ENCODE measurements around the gene GYG2. TPM values are rescaled to one million over a fixed set of nuclear protein-coding genes. Genes with fewer than 3 reads are reported as not detected.
"Not testable (repeated sequence)": the region's sequence is repeated elsewhere in the genome, so short reads cannot be mapped to it uniquely, and the experiment has no call there.

Gene GYG2
- polyA plus RNA-seq, 3 donors, result 13.6 to 441 (median 34.3) TPM

DNA sequence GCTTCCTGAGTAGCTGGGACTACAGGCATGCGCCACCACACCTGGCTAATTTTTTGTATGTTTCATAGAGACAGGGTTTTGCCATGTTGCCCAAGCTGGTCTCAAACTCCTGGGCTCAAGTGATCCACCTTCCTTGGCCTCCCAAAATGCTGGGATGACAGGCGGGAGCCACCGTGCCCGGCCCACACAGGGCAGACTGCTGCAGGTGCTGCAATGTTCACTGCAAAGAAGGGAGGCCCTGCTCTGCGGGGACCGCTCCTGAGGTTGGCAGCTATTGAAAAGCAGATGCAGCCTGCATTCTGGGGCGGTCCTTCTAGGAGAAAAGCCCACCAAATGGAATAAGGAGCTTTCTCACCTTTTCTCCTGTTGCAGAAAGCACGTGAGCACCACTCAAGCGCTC, 95.4 kb downstream of the GYG2 start:
- H3K27ac ChIP-seq (ENCODE audit: low read depth, low read length), result no peak overlapping the region
- WGBS, 3 donors, result 93 to 98% (median 95%) methylated on average over 9 of the region's 9 CpGs

DNA sequence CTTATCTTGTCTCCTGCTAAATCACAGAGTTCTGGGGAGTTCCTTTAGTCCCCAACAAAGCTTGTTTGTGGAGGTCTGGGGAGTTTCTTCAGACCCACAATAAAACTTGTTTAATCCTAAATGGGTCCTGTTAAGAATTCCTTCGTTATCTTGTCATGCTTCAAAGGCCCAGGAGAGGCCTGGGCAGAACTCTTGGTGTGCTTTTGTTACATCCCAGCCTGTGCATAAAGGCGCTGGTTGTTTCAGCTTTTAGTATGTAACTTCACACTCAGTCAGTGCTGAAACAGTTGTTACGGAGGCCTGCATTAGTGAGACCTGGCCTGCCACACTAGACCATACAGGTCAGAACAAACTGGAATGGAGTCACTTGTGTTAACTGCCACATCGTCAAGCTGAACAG, 97.5 kb downstream of the GYG2 start:
- WGBS, 3 donors, result 91 to 94% (median 93%) methylated on average over 4 of the region's 4 CpGs
- H3K27ac ChIP-seq (ENCODE audit: low read depth, low read length), result not testable (repeated sequence)

DNA sequence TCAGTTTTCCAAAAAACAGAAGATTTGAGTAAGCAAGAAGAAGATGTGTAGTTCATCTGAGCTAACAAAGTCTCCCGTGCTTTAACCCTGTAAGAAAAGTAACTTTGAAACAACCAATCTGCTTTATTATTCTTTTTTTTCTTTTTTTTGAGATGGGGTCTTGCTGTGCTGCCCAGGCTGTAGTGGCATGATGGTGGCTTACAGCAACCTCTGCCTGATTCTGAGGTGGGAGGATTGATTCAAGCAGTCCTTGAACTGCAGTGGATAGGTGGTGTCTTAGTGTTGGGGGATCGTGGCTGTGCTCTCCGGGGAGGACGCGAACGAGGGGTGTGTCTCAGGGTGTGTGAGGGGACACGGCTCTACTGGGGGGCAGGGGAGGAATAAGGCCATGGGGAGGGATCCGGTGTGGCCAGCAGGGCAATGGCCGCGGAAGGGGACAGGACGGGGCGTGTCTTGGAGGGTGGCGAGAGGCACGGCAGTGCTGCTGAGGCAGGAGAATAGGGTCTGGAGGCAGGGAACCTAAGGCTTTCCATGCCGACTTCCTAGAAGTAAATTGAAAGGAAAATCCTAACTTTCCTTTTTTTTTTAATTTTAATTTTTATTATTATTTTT, 98.0 kb downstream of the GYG2 start:
- H3K27ac ChIP-seq (ENCODE audit: low read depth, low read length), result no peak overlapping the region
- 95 to 98% (median 97%) methylated on average over 8 to 15 of the region's 15 CpGs for WGBS, 3 donors

DNA sequence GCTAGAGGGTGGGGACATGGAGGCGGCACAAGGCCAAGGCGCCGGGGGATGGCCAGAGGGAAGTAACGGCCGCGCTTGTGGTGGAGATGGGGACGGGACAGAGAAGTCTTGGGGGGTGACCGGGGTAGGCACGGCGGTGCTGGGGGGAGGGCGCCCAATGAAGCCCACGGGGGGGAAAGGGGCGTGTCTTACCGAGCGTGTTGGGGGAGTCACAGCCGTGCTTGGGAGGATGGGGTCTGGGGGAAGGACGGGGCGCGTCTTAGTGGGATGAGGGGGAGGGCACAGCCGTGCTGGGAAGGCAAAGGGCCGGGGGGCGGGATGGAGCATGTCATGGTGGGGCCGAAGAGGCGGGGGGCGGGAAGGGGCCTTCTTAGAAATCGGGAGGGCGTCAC, 99.5 kb downstream of the GYG2 start:
- no peak overlapping the region for H3K27ac ChIP-seq (ENCODE audit: low read depth, low read length)
- WGBS, 3 donors, result 1 to 5% (median 3%) methylated on average over 10 to 25 of the region's 27 CpGs

DNA sequence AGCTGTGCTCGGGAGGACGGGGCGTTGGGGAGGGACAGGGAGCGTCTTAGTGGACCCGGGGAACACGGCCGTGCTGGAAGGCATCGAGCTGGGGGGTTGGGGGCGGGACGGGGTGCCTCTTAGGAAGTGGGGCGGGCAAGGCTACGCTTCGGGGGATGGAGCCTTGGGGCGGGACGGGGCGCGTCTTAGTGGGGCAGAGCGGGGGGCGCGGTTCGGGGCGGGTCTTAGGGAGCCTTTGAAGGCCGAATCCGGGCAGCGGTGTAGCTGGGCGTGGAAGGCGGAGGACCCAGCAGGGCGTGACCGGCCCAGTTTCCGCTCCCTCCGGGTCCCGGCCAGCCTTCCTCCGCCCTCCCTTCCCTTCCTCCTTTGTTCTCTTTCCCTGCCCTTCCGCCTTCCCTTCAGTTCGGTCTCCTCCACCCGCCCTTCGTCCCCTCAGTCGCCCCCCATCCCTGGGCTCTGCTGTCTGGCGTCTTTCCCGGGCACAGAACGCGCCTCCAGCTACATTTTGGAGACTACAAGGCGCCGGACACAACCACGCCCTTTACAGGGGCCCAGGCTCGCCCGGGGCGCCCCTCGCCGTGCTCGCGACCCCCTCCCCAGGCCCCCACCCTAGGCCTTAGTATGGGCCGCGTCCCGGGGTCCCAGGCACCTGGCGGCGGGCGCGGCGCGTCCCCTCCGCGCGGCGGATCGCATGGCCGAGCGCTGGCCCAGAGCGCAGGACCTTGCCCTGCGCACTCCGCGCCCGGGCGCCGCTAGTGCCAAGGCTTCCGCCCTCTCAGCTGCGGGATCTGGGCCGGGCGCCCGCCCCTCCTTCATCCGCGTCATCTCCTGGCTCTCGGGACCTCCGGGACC, 100.1 kb downstream of the GYG2 start, which contains the start of gene ARSD:
Gene ARSD (minus strand): TSS at position 757 of the 852 bp plus-strand sequence. CDS start 64 bp downstream, at position 693.
- H3K27ac ChIP-seq (ENCODE audit: low read depth, low read length), result peak within 1 kb of the TSS; percentile 54
- WGBS, 3 donors, result 1 to 2% (median 1%) methylated on average over 21 to 72 of the region's 84 CpGs

DNA sequence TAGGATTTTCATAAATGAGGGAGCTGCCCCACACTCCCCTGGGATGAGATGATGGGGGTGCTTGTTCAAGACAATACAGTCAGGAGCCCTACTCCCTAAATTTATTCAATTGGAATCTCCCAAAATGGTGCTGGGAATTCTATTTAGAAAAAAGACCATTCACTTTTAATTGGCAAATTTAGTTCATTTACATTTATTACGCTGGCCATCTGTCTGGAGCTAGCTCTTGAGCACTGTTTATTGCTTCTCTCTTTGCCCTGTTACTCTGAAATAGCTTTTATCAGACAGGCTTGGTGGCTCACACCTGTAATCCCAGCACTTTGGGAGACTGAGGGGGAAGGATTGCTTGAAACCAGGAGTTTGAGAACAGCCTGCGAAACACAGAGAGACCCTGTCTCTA, 102.4 kb downstream of the GYG2 start:
- WGBS, 3 donors, result 91 to 97% (median 96%) methylated on average over 2 of the region's 2 CpGs
- no peak overlapping the region for H3K27ac ChIP-seq (ENCODE audit: low read depth, low read length)

DNA sequence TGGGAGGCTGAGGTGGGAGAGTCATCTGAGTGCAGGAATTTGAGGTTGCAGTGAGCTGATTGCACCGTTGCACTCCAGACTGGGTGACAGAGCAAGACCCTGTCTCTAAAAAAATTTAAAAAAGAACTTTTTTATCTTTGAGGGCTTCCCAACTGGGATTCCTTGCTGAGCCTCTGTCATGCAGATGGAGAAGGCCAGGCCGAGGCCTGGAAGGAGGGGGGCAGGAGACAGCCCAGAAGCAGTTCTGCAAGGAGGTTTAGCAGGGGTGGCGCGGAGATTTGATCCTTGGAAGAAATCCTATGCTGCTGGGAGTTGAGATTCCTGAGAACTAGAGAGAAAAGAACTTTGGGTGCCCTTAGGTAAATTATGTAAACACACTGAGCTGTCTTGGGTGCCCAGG, 102.9 kb downstream of the GYG2 start:
- no peak overlapping the region for H3K27ac ChIP-seq (ENCODE audit: low read depth, low read length)
- 74 to 93% (median 80%) methylated on average over 4 of the region's 4 CpGs for WGBS, 3 donors

Other genes starting within 250 kb of the GYG2 start
- 100 to 1,000 TPM; 150 to 408 (median 284) TPM for gene CD99, start 137.6 kb upstream of the GYG2 start, polyA plus RNA-seq
- 1 to 10 TPM in 1 of 3 donors, under 1 TPM in 2; 0.08 to 1.7 (median 0.28) TPM for gene XG, start 76.9 kb upstream of the GYG2 start, polyA plus RNA-seq
- gene ARSD, start 100.4 kb downstream of the GYG2 start, polyA plus RNA-seq, result 10 to 100 TPM in 2 of 3 donors, 1 to 10 TPM in 1; 5.4 to 22.1 (median 17.9) TPM
- under 1 TPM in 1 of 3 donors, not detected in 2; 0.06 TPM for gene ARSH, start 177.6 kb downstream of the GYG2 start, polyA plus RNA-seq
- under 1 TPM in 1 of 3 donors, not detected in 2; 0.14 TPM for gene ARSF, start 212.5 kb downstream of the GYG2 start, polyA plus RNA-seq